Thyroid gland (tissue), 4 donors: ENCODE results near the gene TBCD. TPM values are rescaled to one million over a fixed set of nuclear protein-coding genes. Genes with fewer than 3 reads are reported as not detected.
A peak's percentile ranks its signal among the peaks of the same experiment; 100 is the strongest.

Source experiments
- DNase-seq, 2 donors: peaks; one replicate each; pipeline ENCODE4 v3.0.0-alpha.2; 2019
- H3K27ac ChIP-seq, 3 donors: fragments of 200-600 bp; sonication (generic); 1 replicate in 2 of 3; 2 replicates in 1 of 3; pipeline ENCODE4 v1.5.1; 2016 to 2019; ENCODE audit warnings: mild to moderate bottlenecking in 1 of 3, moderate library complexity in 1 of 3
- H3K27me3 ChIP-seq: fragments of 200-600 bp; sonication (generic); one replicate; pipeline ENCODE4 v1.5.1; 2019
- H3K36me3 ChIP-seq, 2 donors: fragments of 200-600 bp; sonication (generic); one replicate each; pipeline ENCODE4 v1.5.1; 2016 to 2019
- H3K4me1 ChIP-seq, 2 donors: fragments of 200-600 bp; sonication (generic); one replicate each; pipeline ENCODE4 v1.5.1; 2017 to 2019
- H3K4me3 ChIP-seq, 3 donors: fragments of 200-600 bp; sonication (generic); replicated peaks in 1 of 3; 1 replicate in 2 of 3; 2 replicates in 1 of 3; pipeline ENCODE4 v1.5.1; 2016; ENCODE audit warnings: mild to moderate bottlenecking in 1 of 3
- H3K9me3 ChIP-seq: fragments of 200-600 bp; sonication (generic); one replicate; pipeline ENCODE4 v1.5.1; 2017
- CTCF ChIP-seq, 6 experiments: fragments of 200-600 bp in 3 of 6; fragments of 450-650 bp in 3 of 6; sonication (generic) in 3 of 6; IDR thresholded peaks; one replicate each; pipeline ENCODE4 v1.5.1; 2016 to 2019; ENCODE audit warnings: antibody characterized with exemption in 6 of 6, mild to moderate bottlenecking in 2 of 6, inconsistent platforms in 1 of 6, moderate library complexity in 1 of 6
- POLR2A ChIP-seq, 2 donors: fragments of 450-650 bp; IDR thresholded peaks; one replicate each; pipeline ENCODE4 v1.6.1; 2017; ENCODE audit warnings: antibody characterized with exemption in 2 of 2, mild to moderate bottlenecking in 2 of 2, moderate library complexity in 1 of 2
- WGBS, 2 donors: methylation state at CpG; one replicate each; pipeline ENCODE4 v1.1.5; 2017; 5-methylcytosine and 5-hydroxymethylcytosine counted together
- intact Hi-C: fragments of 100-400 bp; cut with DNase I; formaldehyde crosslinking; loops from one replicate; pipeline ENCODE4 v1.15.1; 2023
- total RNA-seq, 4 donors: library from RNA; depleted of rRNA; stranded (reverse); fragments of >200 nt; gene quantifications; one replicate each; pipeline ENCODE4 v1.2.3, GENCODE V29; 2016

The TBCD gene
- total RNA-seq, 4 donors from 2014 or later, result 72.6 to 85.9 (median 79.6) TPM

GRCh38 chr17:82957961-82958561 lies 206.2 kb downstream of the TBCD start:
- WGBS, 2 donors, result 78 to 79% methylated on average over 7 to 28 of the region's 30 CpGs
- no peak for DNase-seq
- intact Hi-C loops, result no loop called here

GRCh38 chr17:82959242-82959930 lies 207.5 kb downstream of the TBCD start:
- no peak for DNase-seq
- TF ChIP-seq CTCF (IDR thresholded peaks at IDR 0.05) (no peak), POLR2A (IDR thresholded peaks at IDR 0.05) (no peak)
- Histone ChIP-seq H3K27me3 (no peaks in the 10 kb centered on the region), H3K27ac (no peak overlapping the region), H3K9me3 (no peaks in the 10 kb centered on the region), H3K36me3 (no peaks in the 10 kb centered on the region), H3K4me3 (no peak overlapping the region), H3K4me1 (peaks cover 0 to 12% of the 10 kb centered on the region in 2 donors)
- 93 to 94% methylated on average over 27 to 28 of the region's 28 CpGs for WGBS, 2 donors
- intact Hi-C loops, result no loop called here

More at GRCh38 chr17:82957961-82958561, 206.2 kb downstream of the TBCD start:
- no peaks in the 10 kb centered on the region for H3K27me3 ChIP-seq
- no peak for TF ChIP-seq CTCF (IDR thresholded peaks at IDR 0.05)
- no peak for TF ChIP-seq POLR2A (IDR thresholded peaks at IDR 0.05)
- no peak overlapping the region for H3K4me3 ChIP-seq
- no peaks in the 10 kb centered on the region for H3K9me3 ChIP-seq
- H3K4me1 ChIP-seq, result peaks cover 0 to 4% of the 10 kb centered on the region in 2 donors
- H3K27ac ChIP-seq, result no peak overlapping the region
- H3K36me3 ChIP-seq, result no peaks in the 10 kb centered on the region

- intact Hi-C loops, result no loop called here
- no peak for TF ChIP-seq POLR2A (IDR thresholded peaks at IDR 0.05)
- TF ChIP-seq CTCF (IDR thresholded peaks at IDR 0.05), result no peak
Observed at GRCh38 chr17:82959990-82960418, 208.1 kb downstream of the TBCD start.

GRCh38 chr17:82960419-82961271 lies 208.8 kb downstream of the TBCD start:
- TF ChIP-seq POLR2A (IDR thresholded peaks at IDR 0.05) (no peak), CTCF (IDR thresholded peaks at IDR 0.05) (no peak)
- H3K27ac ChIP-seq, result no peak overlapping the region
- no peaks in the 10 kb centered on the region for H3K36me3 ChIP-seq
- WGBS, 2 donors, result 95 to 96% methylated on average over 34 to 50 of the region's 67 CpGs
- no peak overlapping the region for H3K4me3 ChIP-seq
- peaks cover 0 to 12% of the 10 kb centered on the region in 2 donors for H3K4me1 ChIP-seq
- H3K27me3 ChIP-seq, result no peaks in the 10 kb centered on the region
- intact Hi-C loops, result no loop called here
- H3K9me3 ChIP-seq, result no peaks in the 10 kb centered on the region
- peak in 1 of 2 donors; percentile 2 for DNase-seq

More at GRCh38 chr17:82959990-82960418, 208.1 kb downstream of the TBCD start:
- no peak for DNase-seq
- peaks cover 0 to 12% of the 10 kb centered on the region in 2 donors for H3K4me1 ChIP-seq
- WGBS, 2 donors, result 93 to 95% methylated on average over 14 to 21 of the region's 23 CpGs
- H3K27me3 ChIP-seq, result no peaks in the 10 kb centered on the region
- H3K9me3 ChIP-seq, result no peaks in the 10 kb centered on the region
- H3K27ac ChIP-seq, result no peak overlapping the region
- H3K36me3 ChIP-seq, result no peaks in the 10 kb centered on the region
- H3K4me3 ChIP-seq, result no peak overlapping the region
